IMR-90 (cell line): ENCODE measurements around the gene CIT. TPM values are rescaled to one million over a fixed set of nuclear protein-coding genes. Genes with fewer than 3 reads are reported as not detected.

ENCODE experiments used
- ATAC-seq: fragments of 200-7000 bp; cut with Tn5 transposase; 2 replicates; pipeline ENCODE4 v1.9.1; 2020; ENCODE audit warnings: low read depth, mild to moderate bottlenecking, moderate library complexity
- BruUV-seq: library from RNA; stranded (reverse); fragments of 400-500 nt; replicated peaks from 2 replicates; lab custom pipeline; 2021; lab: Mats Ljungman, UMichigan
- CTCF ChIA-PET: fragments of 300-600 bp; formaldehyde crosslinking; extraction: SDS; loops from one replicate; lab custom pipeline; 2021; ENCODE audit warnings: antibody characterized with exemption; lab: Yijun Ruan, JAX
- POLR2A ChIA-PET: fragments of 300-600 bp; sonication (Branson Sonifier 250); formaldehyde crosslinking; loops from one replicate; lab custom pipeline; 2022; ENCODE audit warnings: antibody characterized with exemption; ENCODE audit not compliant: unreplicated experiment; lab: Charles Lee
- DNase-seq: peaks from one replicate; pipeline ENCODE4 v3.0.0; 2013
- H2AFZ ChIP-seq: replicated peaks from 2 replicates; pipeline ENCODE3; 2013; ENCODE audit warnings: low read length, mild to moderate bottlenecking; ENCODE audit not compliant: poor library complexity
- H2AK5ac ChIP-seq: 2 replicates; pipeline ENCODE4 v1.6.1; 2013; ENCODE audit warnings: low read depth, low read length, inconsistent platforms
- H2AK9ac ChIP-seq: replicated peaks from 2 replicates; pipeline ENCODE3; 2013; ENCODE audit warnings: mild to moderate bottlenecking, low read depth, low read length, moderate library complexity; ENCODE audit not compliant: poor library complexity
- H2BK120ac ChIP-seq: 2 replicates; pipeline ENCODE4 v1.6.1; 2013; ENCODE audit warnings: low read depth, low read length, inconsistent platforms
- H2BK15ac ChIP-seq: 3 replicates; pipeline ENCODE4 v1.6.1; 2013; ENCODE audit warnings: low read depth, low read length, inconsistent platforms
- H2BK20ac ChIP-seq: 2 replicates; pipeline ENCODE4 v1.6.1; 2013; ENCODE audit warnings: low read depth, mild to moderate bottlenecking, inconsistent platforms, low read length, moderate library complexity
- H2BK5ac ChIP-seq: 2 replicates; pipeline ENCODE4 v1.6.1; 2013; ENCODE audit warnings: mild to moderate bottlenecking, low read depth, low read length, inconsistent platforms; ENCODE audit not compliant: poor library complexity, severe bottlenecking
- H3K14ac ChIP-seq: replicated peaks from 2 replicates; pipeline ENCODE4 v1.6.1; 2013; ENCODE audit warnings: low read depth, low read length, inconsistent platforms
- H3K18ac ChIP-seq: 2 replicates; pipeline ENCODE4 v1.6.1; 2013; ENCODE audit warnings: low read depth, low read length, control low read depth
- H3K23ac ChIP-seq: 2 replicates; pipeline ENCODE4 v1.6.1; 2013; ENCODE audit warnings: low read depth, low read length, inconsistent platforms
- H3K27ac ChIP-seq: 2 replicates; pipeline ENCODE4 v1.5.1; 2013; ENCODE audit warnings: mild to moderate bottlenecking, control low read depth, low read length; ENCODE audit not compliant: insufficient read depth
- H3K27me3 ChIP-seq: 2 replicates; pipeline ENCODE4 v1.6.1; 2013; ENCODE audit warnings: low read length; ENCODE audit not compliant: control insufficient read depth, insufficient read depth
- H3K36me3 ChIP-seq: 2 replicates; pipeline ENCODE4 v1.6.1; 2013; ENCODE audit warnings: low read length, mixed read lengths; ENCODE audit not compliant: control insufficient read depth, insufficient read depth
- H3K4ac ChIP-seq: 2 replicates; pipeline ENCODE4 v1.6.1; 2013; ENCODE audit warnings: low read depth, low read length, inconsistent platforms
- H3K4me1 ChIP-seq: 2 replicates; pipeline ENCODE4 v1.6.1; 2013; ENCODE audit warnings: low read length, mixed read lengths; ENCODE audit not compliant: control insufficient read depth, insufficient read depth
- H3K4me2 ChIP-seq: 2 replicates; pipeline ENCODE4 v1.6.1; 2013; ENCODE audit warnings: low read depth, mild to moderate bottlenecking, control low read depth, low read length, moderate library complexity
- H3K4me3 ChIP-seq: 2 replicates; pipeline ENCODE4 v1.5.1; 2013; ENCODE audit warnings: low read depth, mild to moderate bottlenecking, control low read depth, low read length, moderate library complexity; ENCODE audit not compliant: insufficient read depth
- H3K56ac ChIP-seq: 2 replicates; pipeline ENCODE4 v1.6.1; 2013; ENCODE audit warnings: low read length, inconsistent platforms; ENCODE audit not compliant: insufficient read depth; ENCODE audit errors: extremely low read depth
- H3K79me1 ChIP-seq, 2 experiments: 2 replicates each; pipeline ENCODE4 v1.6.1; 2013; ENCODE audit warnings: low read length in 2 of 2, inconsistent platforms in 1 of 2, low read depth in 1 of 2
- H3K9ac ChIP-seq: 2 replicates; pipeline ENCODE4 v1.6.1; 2013; ENCODE audit warnings: low read depth, low read length, control low read depth
- H3K9me1 ChIP-seq: 2 replicates; pipeline ENCODE4 v1.6.1; 2013; ENCODE audit warnings: low read length, inconsistent platforms; ENCODE audit not compliant: insufficient read depth
- H3K9me3 ChIP-seq: 2 replicates; pipeline ENCODE4 v1.6.1; 2013; ENCODE audit warnings: low read length; ENCODE audit not compliant: control insufficient read depth, insufficient read depth
- H4K20me1 ChIP-seq: 2 replicates; pipeline ENCODE4 v1.6.1; 2013; ENCODE audit warnings: low read length, inconsistent platforms; ENCODE audit not compliant: insufficient read depth
- H4K5ac ChIP-seq: 2 replicates; pipeline ENCODE4 v1.6.1; 2013; ENCODE audit warnings: mild to moderate bottlenecking, low read depth, low read length, control low read depth
- H4K8ac ChIP-seq, 2 experiments: 2 replicates each; pipeline ENCODE4 v1.6.1; 2013; ENCODE audit warnings: low read depth in 2 of 2, low read length in 2 of 2, control low read depth in 1 of 2, inconsistent platforms in 1 of 2
- H4K91ac ChIP-seq: 2 replicates; pipeline ENCODE4 v1.6.1; 2013; ENCODE audit warnings: low read depth, low read length, inconsistent platforms; ENCODE audit not compliant: insufficient read depth
- CEBPB ChIP-seq: IDR thresholded peaks from 2 replicates; pipeline ENCODE4 v1.6.1; 2012; ENCODE audit warnings: low read depth, low read length, improper control_type of control experiment
- POLR2A ChIP-seq: IDR thresholded peaks from 2 replicates; pipeline ENCODE4 v1.6.1; 2012; ENCODE audit warnings: mild to moderate bottlenecking, low read depth, low read length
- RAD21 ChIP-seq: IDR thresholded peaks from 2 replicates; pipeline ENCODE4 v1.6.1; 2012; ENCODE audit warnings: low read length, improper control_type of control experiment
- RFX5 ChIP-seq: IDR thresholded peaks from 2 replicates; pipeline ENCODE4 v1.8.0; 2012; ENCODE audit warnings: low read depth, mild to moderate bottlenecking, low read length, moderate library complexity
- WGBS, 2 experiments: methylation state at CpG; one replicate each; pipeline versions ENCODE4 v1.1.5 to v1.1.7; 2013; ENCODE audit warnings: missing lambda C conversion rate in 2 of 2; ENCODE audit not compliant: insufficient read length in 1 of 2; ENCODE audit errors: extremely low coverage in 2 of 2; 5-methylcytosine and 5-hydroxymethylcytosine counted together
- dilution Hi-C: fragments of 300-500 bp; cut with HindIII; formaldehyde crosslinking; loops from one replicate; pipeline ENCODE4 v1.14.3; 2018; ENCODE audit warnings: low sequenced_read_pairs; ENCODE audit not compliant: unreplicated experiment
- in situ Hi-C: fragments of 300-500 bp; cut with MboI; formaldehyde crosslinking; loops from 3 replicates; pipeline ENCODE4 v1.14.3; 2019; ENCODE audit warnings: low sequenced_read_pairs, inconsistent platforms, mixed read lengths
- intact Hi-C: fragments of 100-400 bp; cut with micrococcal nuclease; formaldehyde crosslinking; loops from 2 replicates; pipeline ENCODE4 v1.10.0; 2022
- polyA plus RNA-seq, 3 experiments: library from polyadenylated mRNA; depleted of rRNA; stranded (reverse); fragments of >200 nt; gene quantifications; 2 replicates each; pipeline ENCODE4 v1.2.3, GENCODE V29; 2012; ENCODE audit warnings: low replicate concordance in 1 of 3
- total RNA-seq: library from RNA; depleted of rRNA; stranded (reverse); fragments of >200 nt; gene quantifications from 2 replicates; pipeline ENCODE4 v1.2.3, GENCODE V29; 2012
- TF ChIP-seq, protein P1 (sequence below): conservative IDR thresholded peaks from 2 replicates; pipeline ENCODE4 v1.5.1; 2012; ENCODE audit warnings: mild to moderate bottlenecking, low read depth, low read length, improper control_type of control experiment
- TF ChIP-seq, protein P2 (sequence below): fragments of 150-350 bp; IDR thresholded peaks from 2 replicates; pipeline ENCODE4 v1.6.1; 2017; ENCODE audit warnings: mild to moderate bottlenecking, antibody characterized with exemption, low read length, low read depth
- TF ChIP-seq, protein P3 (sequence below): fragments of 150-350 bp; IDR thresholded peaks from 2 replicates; pipeline ENCODE4 v1.6.1; 2016; ENCODE audit warnings: low read depth, mild to moderate bottlenecking, low read length, moderate library complexity, borderline replicate concordance

Gene CIT
- total and polyA plus RNA-seq, 2 of the 4 experiments (the other 2 are of a cell fraction), result 13.1 to 21.0 TPM

DNA sequence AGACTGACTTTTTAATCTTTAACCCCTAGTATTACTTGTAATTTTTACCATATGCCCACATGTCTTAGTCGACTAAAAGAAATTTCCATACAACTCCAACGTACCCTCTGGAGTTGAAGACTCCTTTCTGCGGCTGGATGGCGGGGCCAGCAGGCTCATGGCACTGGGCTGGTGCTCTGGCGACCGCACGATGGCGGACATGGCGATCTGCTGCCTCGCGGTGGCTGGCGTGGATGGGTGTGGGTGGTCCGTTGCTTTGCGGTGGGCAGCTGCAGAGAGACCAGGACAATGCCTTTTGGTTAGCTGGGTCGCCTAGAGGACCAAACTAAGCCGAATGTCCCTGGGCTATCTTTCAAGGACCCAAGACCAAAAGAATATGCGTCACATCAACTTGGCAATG lies 159.0 kb downstream of the CIT start:
- 100% methylated on average over 5 of the region's 17 CpGs; no CpG with 5 or more reads in 1 of the 2 experiments for WGBS, 2 experiments

More for the DNA sequence above, 159.0 kb downstream of the CIT start:
- intact Hi-C loops (no loop called here), dilution Hi-C loops (no loop called here), in situ Hi-C loops (no loop called here)
- H2BK5ac ChIP-seq, result no peak overlapping the region
- H3K4ac ChIP-seq, result no peak overlapping the region
- no peaks in the 10 kb centered on the region for H4K20me1 ChIP-seq
- no peak overlapping the region for H2BK120ac ChIP-seq
- no peak overlapping the region for H3K27ac ChIP-seq
- H3K23ac ChIP-seq, result no peak overlapping the region
- no peak overlapping the region for H3K14ac ChIP-seq
- ATAC-seq (no peak), DNase-seq (no peak)
- ChIA-PET POLR2A (interaction anchor here (0.7 to 0.8 kb wide), 2 partner anchors 82 to 537 kb away, joined by 3 to 4 read pairs; no protein-coding TSS in a partner anchor), CTCF (no interaction called here)
- H3K18ac ChIP-seq, result no peak overlapping the region
- H3K9me1 ChIP-seq, result no peaks in the 10 kb centered on the region; the same call in 1 of the 2 replicates
- H2AFZ ChIP-seq, result no peak overlapping the region
- H2BK15ac ChIP-seq, result no peak overlapping the region
- no peak overlapping the region for H2AK9ac ChIP-seq
- H3K4me2 ChIP-seq, result no peak overlapping the region
- H4K91ac ChIP-seq, result no peak overlapping the region
- no peak overlapping the region for H3K56ac ChIP-seq
- peaks cover 6% of the 10 kb centered on the region; the same call in 1 of the 2 replicates for H3K36me3 ChIP-seq
- H3K27me3 ChIP-seq, result no peaks in the 10 kb centered on the region
- no peaks in the 10 kb centered on the region; a peak in 2 of 4 replicates for H3K79me1 ChIP-seq
- no peak overlapping the region for H4K5ac ChIP-seq
- peaks cover 3% of the 10 kb centered on the region for H3K4me1 ChIP-seq
- H2BK20ac ChIP-seq, result no peak overlapping the region
- H3K9ac ChIP-seq, result no peak overlapping the region
- TF ChIP-seq, protein P1, sequence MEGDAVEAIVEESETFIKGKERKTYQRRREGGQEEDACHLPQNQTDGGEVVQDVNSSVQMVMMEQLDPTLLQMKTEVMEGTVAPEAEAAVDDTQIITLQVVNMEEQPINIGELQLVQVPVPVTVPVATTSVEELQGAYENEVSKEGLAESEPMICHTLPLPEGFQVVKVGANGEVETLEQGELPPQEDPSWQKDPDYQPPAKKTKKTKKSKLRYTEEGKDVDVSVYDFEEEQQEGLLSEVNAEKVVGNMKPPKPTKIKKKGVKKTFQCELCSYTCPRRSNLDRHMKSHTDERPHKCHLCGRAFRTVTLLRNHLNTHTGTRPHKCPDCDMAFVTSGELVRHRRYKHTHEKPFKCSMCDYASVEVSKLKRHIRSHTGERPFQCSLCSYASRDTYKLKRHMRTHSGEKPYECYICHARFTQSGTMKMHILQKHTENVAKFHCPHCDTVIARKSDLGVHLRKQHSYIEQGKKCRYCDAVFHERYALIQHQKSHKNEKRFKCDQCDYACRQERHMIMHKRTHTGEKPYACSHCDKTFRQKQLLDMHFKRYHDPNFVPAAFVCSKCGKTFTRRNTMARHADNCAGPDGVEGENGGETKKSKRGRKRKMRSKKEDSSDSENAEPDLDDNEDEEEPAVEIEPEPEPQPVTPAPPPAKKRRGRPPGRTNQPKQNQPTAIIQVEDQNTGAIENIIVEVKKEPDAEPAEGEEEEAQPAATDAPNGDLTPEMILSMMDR, result no peak
- TF ChIP-seq, protein P2, sequence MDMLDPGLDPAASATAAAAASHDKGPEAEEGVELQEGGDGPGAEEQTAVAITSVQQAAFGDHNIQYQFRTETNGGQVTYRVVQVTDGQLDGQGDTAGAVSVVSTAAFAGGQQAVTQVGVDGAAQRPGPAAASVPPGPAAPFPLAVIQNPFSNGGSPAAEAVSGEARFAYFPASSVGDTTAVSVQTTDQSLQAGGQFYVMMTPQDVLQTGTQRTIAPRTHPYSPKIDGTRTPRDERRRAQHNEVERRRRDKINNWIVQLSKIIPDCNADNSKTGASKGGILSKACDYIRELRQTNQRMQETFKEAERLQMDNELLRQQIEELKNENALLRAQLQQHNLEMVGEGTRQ, result no peak
- TF ChIP-seq RFX5, result no peak
- no peak for TF ChIP-seq CEBPB
- TF ChIP-seq RAD21, result no peak
- TF ChIP-seq, protein P3, sequence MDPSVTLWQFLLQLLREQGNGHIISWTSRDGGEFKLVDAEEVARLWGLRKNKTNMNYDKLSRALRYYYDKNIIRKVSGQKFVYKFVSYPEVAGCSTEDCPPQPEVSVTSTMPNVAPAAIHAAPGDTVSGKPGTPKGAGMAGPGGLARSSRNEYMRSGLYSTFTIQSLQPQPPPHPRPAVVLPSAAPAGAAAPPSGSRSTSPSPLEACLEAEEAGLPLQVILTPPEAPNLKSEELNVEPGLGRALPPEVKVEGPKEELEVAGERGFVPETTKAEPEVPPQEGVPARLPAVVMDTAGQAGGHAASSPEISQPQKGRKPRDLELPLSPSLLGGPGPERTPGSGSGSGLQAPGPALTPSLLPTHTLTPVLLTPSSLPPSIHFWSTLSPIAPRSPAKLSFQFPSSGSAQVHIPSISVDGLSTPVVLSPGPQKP, result no peak
- TF ChIP-seq POLR2A, result no peak
- H2AK5ac ChIP-seq, result no peak overlapping the region
- BruUV-seq, result no TSS peak
- H3K4me3 ChIP-seq, result no peak overlapping the region
- no peaks in the 10 kb centered on the region for H3K9me3 ChIP-seq
- H4K8ac ChIP-seq, result no peak overlapping the region
